HEK293 (cell line): ENCODE results near the gene KHSRP.

Source experiments
- CTCF ChIA-PET: fragments of 350-600 bp; formaldehyde crosslinking; extraction: SDS; loops from one replicate; lab custom pipeline; 2021; ENCODE audit warnings: antibody characterized with exemption; lab: Yijun Ruan, JAX
- POLR2A ChIA-PET: fragments of 300-600 bp; formaldehyde crosslinking; extraction: SDS; loops from one replicate; lab custom pipeline; 2020; ENCODE audit warnings: antibody characterized with exemption, inconsistent platforms; lab: Yijun Ruan, JAX
- H3K27ac ChIP-seq: fragments of 200-500 bp; sonication (Bioruptor generic); 2 replicates; pipeline ENCODE4 v1.5.1; 2014; ENCODE audit warnings: low read depth, low read length, control low read depth, inconsistent platforms; ENCODE audit errors: extremely low read depth
- H3K36me3 ChIP-seq, 2 experiments: fragments of 200-500 bp in 1 of 2; sonication (Bioruptor generic) in 1 of 2; 1 replicate in 1 of 2; 2 replicates in 1 of 2; pipeline ENCODE4 v1.5.1; 2014 to 2017; ENCODE audit warnings: inconsistent platforms in 2 of 2, low read length in 2 of 2; ENCODE audit not compliant: control insufficient read depth in 2 of 2, insufficient read depth in 1 of 2
- H3K4me1 ChIP-seq: fragments of 200-500 bp; sonication (Bioruptor generic); 2 replicates; pipeline ENCODE4 v1.5.1; 2014; ENCODE audit warnings: mild to moderate bottlenecking, low read length, inconsistent platforms; ENCODE audit not compliant: control insufficient read depth, insufficient read depth
- H3K4me3 ChIP-seq: 2 replicates; pipeline ENCODE4 v1.5.1; 2011; ENCODE audit warnings: low read depth, mild to moderate bottlenecking, control low read depth, low read length, moderate library complexity
- H3K9me3 ChIP-seq: fragments of 200-500 bp; sonication (Bioruptor generic); 2 replicates; pipeline ENCODE4 v1.5.1; 2014; ENCODE audit warnings: low read depth, low read length, inconsistent platforms; ENCODE audit not compliant: control insufficient read depth, insufficient read depth
- ELK4 ChIP-seq: IDR thresholded peaks from 2 replicates; pipeline ENCODE4 v1.6.1; 2011; ENCODE audit warnings: mild to moderate bottlenecking, low read depth, low read length, borderline replicate concordance
- KLF1 ChIP-seq: fragments of 450-650 bp; formaldehyde crosslinking; IDR thresholded peaks from 2 replicates; pipeline ENCODE4 v1.5.1; 2016; ENCODE audit warnings: missing biosample characterization, missing genetic modification characterization
- MEIS1 ChIP-seq: sonication (generic); formaldehyde crosslinking; IDR thresholded peaks from 2 replicates; pipeline ENCODE4 v1.8.1; 2022; ENCODE audit warnings: missing genetic modification reagents, mild to moderate bottlenecking, borderline replicate concordance
- MYNN ChIP-seq: fragments of 450-650 bp; formaldehyde crosslinking; IDR thresholded peaks from 2 replicates; pipeline ENCODE4 v1.5.1; 2016; ENCODE audit warnings: missing biosample characterization, missing genetic modification characterization, borderline replicate concordance
- RBAK ChIP-seq: fragments of 450-650 bp; formaldehyde crosslinking; IDR thresholded peaks from 2 replicates; pipeline ENCODE4 v1.5.1; 2016; ENCODE audit warnings: missing biosample characterization, missing genetic modification characterization
- SALL2 ChIP-seq: fragments of 450-650 bp; formaldehyde crosslinking; IDR thresholded peaks from 2 replicates; pipeline ENCODE4 v1.5.0; 2017; ENCODE audit warnings: missing biosample characterization, mild to moderate bottlenecking, missing genetic modification characterization, borderline replicate concordance
- SCRT2 ChIP-seq: fragments of 450-650 bp; formaldehyde crosslinking; IDR thresholded peaks from 2 replicates; pipeline ENCODE4 v1.5.1; 2016; ENCODE audit warnings: missing biosample characterization, missing genetic modification characterization
- SETDB1 ChIP-seq: IDR thresholded peaks from one replicate; pipeline ENCODE4 v1.6.1; 2017; ENCODE audit warnings: mild to moderate bottlenecking, low read length, moderate library complexity, mixed read lengths; ENCODE audit not compliant: insufficient read length
- SP7 ChIP-seq: fragments of 450-650 bp; formaldehyde crosslinking; IDR thresholded peaks from 2 replicates; pipeline ENCODE4 v1.5.1; 2016; ENCODE audit warnings: missing biosample characterization, missing genetic modification characterization
- ZBTB21 ChIP-seq: fragments of 450-650 bp; formaldehyde crosslinking; IDR thresholded peaks from 2 replicates; pipeline ENCODE4 v1.5.1; 2017; ENCODE audit warnings: missing biosample characterization, missing genetic modification characterization
- ZFHX2 ChIP-seq: fragments of 450-650 bp; formaldehyde crosslinking; conservative IDR thresholded peaks from 2 replicates; pipeline ENCODE4 v1.5.1; 2016; ENCODE audit warnings: missing biosample characterization, missing genetic modification characterization
- ZNF133 ChIP-seq: fragments of 450-650 bp; formaldehyde crosslinking; IDR thresholded peaks from 2 replicates; pipeline ENCODE4 v1.5.1; 2016; ENCODE audit warnings: missing biosample characterization, missing genetic modification characterization
- ZNF146 ChIP-seq: fragments of 450-650 bp; formaldehyde crosslinking; IDR thresholded peaks from 2 replicates; pipeline ENCODE4 v1.5.1; 2016; ENCODE audit warnings: missing biosample characterization, missing genetic modification characterization
- ZNF214 ChIP-seq: fragments of 450-650 bp; formaldehyde crosslinking; IDR thresholded peaks from 2 replicates; pipeline ENCODE4 v1.5.1; 2017; ENCODE audit warnings: missing biosample characterization, mild to moderate bottlenecking, missing genetic modification characterization, borderline replicate concordance
- ZNF239 ChIP-seq: fragments of 450-650 bp; formaldehyde crosslinking; IDR thresholded peaks from 2 replicates; pipeline ENCODE4 v1.5.1; 2016; ENCODE audit warnings: missing biosample characterization, missing genetic modification characterization
- ZNF513 ChIP-seq: fragments of 450-650 bp; IDR thresholded peaks from 2 replicates; pipeline ENCODE4 v1.5.1; 2018; ENCODE audit warnings: missing biosample characterization, missing genetic modification characterization
- ZNF518A ChIP-seq: fragments of 450-650 bp; formaldehyde crosslinking; conservative IDR thresholded peaks from 2 replicates; pipeline ENCODE4 v1.5.1; 2016; ENCODE audit warnings: low read depth, missing biosample characterization, missing genetic modification characterization
- ZNF530 ChIP-seq: fragments of 450-650 bp; formaldehyde crosslinking; IDR thresholded peaks from 2 replicates; pipeline ENCODE4 v1.5.1; 2016; ENCODE audit warnings: low read depth, missing biosample characterization, missing genetic modification characterization
- ZNF626 ChIP-seq: fragments of 450-650 bp; sonication (Bioruptor Pico); formaldehyde crosslinking; IDR thresholded peaks from 2 replicates; pipeline ENCODE4 v1.5.1; 2018; ENCODE audit warnings: missing biosample characterization, missing genetic modification characterization, inconsistent platforms
- ZNF701 ChIP-seq: fragments of 450-650 bp; formaldehyde crosslinking; IDR thresholded peaks from 2 replicates; pipeline ENCODE4 v1.5.1; 2016; ENCODE audit warnings: missing biosample characterization, missing genetic modification characterization
- ZNF747 ChIP-seq: fragments of 450-650 bp; formaldehyde crosslinking; IDR thresholded peaks from 2 replicates; pipeline ENCODE4 v1.5.1; 2016; ENCODE audit warnings: missing biosample characterization, missing genetic modification characterization
- ZNF776 ChIP-seq: fragments of 450-650 bp; formaldehyde crosslinking; IDR thresholded peaks from 2 replicates; pipeline ENCODE4 v1.5.0; 2017; ENCODE audit warnings: missing biosample characterization, missing genetic modification characterization, borderline replicate concordance
- ZSCAN18 ChIP-seq: fragments of 450-650 bp; formaldehyde crosslinking; IDR thresholded peaks from 2 replicates; pipeline ENCODE4 v1.5.1; 2016; ENCODE audit warnings: missing biosample characterization, missing genetic modification characterization

Gene KHSRP

GRCh38 chr19:6433165-6433564, 8.6 kb upstream of the KHSRP start:
- H3K27ac ChIP-seq = no peak overlapping the region
- H3K9me3 ChIP-seq = no peaks in the 10 kb centered on the region
- H3K4me3 ChIP-seq = no peak overlapping the region
- ChIA-PET POLR2A (no interaction called here), CTCF (interaction anchor here (0.6 kb wide), 1 partner anchor 52 kb away, joined by 3 read pairs; no protein-coding TSS in a partner anchor)
- TF ChIP-seq KLF1 (tag by site-specific recombination) (peak; percentile 61; the same call in 1 of the 2 replicates), ZNF214 (no peak)
- no peaks in the 10 kb centered on the region for H3K4me1 ChIP-seq
- H3K36me3 ChIP-seq = no peaks in the 10 kb centered on the region

GRCh38 chr19:6431891-6432290, 7.3 kb upstream of the KHSRP start:
- TF ChIP-seq SCRT2 (tag by site-specific recombination) (no peak), MYNN (tag by site-specific recombination) (no peak), ZNF747 (tag by site-specific recombination) (no peak), SALL2 (tag by site-specific recombination) (no peak), SP7 (no peak), ZNF701 (tag by site-specific recombination) (no peak), ZNF513 (no peak), ZNF530 (tag by site-specific recombination) (no peak), ZBTB21 (no peak), ZSCAN18 (tag by site-specific recombination) (no peak), ZFHX2 (no peak), ZNF776 (tag by site-specific recombination) (no peak), MEIS1 (CRISPR knock-in tag) (no peak), ZNF626 (tag by site-specific recombination) (no peak), ZNF239 (tag by site-specific recombination) (no peak), ELK4 (no peak)
- no peaks in the 10 kb centered on the region for H3K9me3 ChIP-seq
- no peaks in the 10 kb centered on the region for H3K36me3 ChIP-seq
- H3K27ac ChIP-seq = no peak overlapping the region
- POLR2A ChIA-PET = interaction anchor here (0.6 kb wide), 1 partner anchor 27 kb away, joined by 3 read pairs; no protein-coding TSS in a partner anchor
- H3K4me1 ChIP-seq = no peaks in the 10 kb centered on the region
- H3K4me3 ChIP-seq = no peak overlapping the region
- CTCF ChIA-PET = interaction anchor here (0.6 kb wide), 1 partner anchor 961 kb away, joined by 4 read pairs; no protein-coding TSS in a partner anchor

- no peak overlapping the region for H3K27ac ChIP-seq
- H3K36me3 ChIP-seq = no peaks in the 10 kb centered on the region
- no peaks in the 10 kb centered on the region for H3K9me3 ChIP-seq
- ChIA-PET CTCF (interaction anchor here (0.6 kb wide), 1 partner anchor 434 kb away, joined by 4 read pairs; no protein-coding TSS in a partner anchor), POLR2A (no interaction called here)
- no peak overlapping the region for H3K4me3 ChIP-seq
- no peaks in the 10 kb centered on the region for H3K4me1 ChIP-seq
- TF ChIP-seq SETDB1 (no peak), ZNF133 (tag by site-specific recombination) (no peak), ZNF518A (no peak), ZNF146 (tag by site-specific recombination) (no peak), RBAK (tag by site-specific recombination) (no peak)
These were observed 5.0 kb upstream of the KHSRP start for GRCh38 chr19:6429419-6430221.
